ENCODE results near the gene OVCA2. TPM values are rescaled to one million over a fixed set of nuclear protein-coding genes. Genes with fewer than 3 reads are reported as not detected.

Gene OVCA2
- polyA plus RNA-seq, 1 donor (not counting 4 experiments of a cell fraction or from before 2014, with no cell fraction given): 41.2 TPM

GRCh38 chr17:2071455-2072281, 29.8 kb downstream of the OVCA2 start:
- no peaks in the 10 kb centered on the region for H4K20me1 ChIP-seq (ENCODE audit: control insufficient read depth, extremely low read depth, insufficient read depth, low read length)
- H3K27ac ChIP-seq (ENCODE audit: control insufficient read depth, insufficient read depth, low read length): no peak overlapping the region
- TF ChIP-seq, protein P1, sequence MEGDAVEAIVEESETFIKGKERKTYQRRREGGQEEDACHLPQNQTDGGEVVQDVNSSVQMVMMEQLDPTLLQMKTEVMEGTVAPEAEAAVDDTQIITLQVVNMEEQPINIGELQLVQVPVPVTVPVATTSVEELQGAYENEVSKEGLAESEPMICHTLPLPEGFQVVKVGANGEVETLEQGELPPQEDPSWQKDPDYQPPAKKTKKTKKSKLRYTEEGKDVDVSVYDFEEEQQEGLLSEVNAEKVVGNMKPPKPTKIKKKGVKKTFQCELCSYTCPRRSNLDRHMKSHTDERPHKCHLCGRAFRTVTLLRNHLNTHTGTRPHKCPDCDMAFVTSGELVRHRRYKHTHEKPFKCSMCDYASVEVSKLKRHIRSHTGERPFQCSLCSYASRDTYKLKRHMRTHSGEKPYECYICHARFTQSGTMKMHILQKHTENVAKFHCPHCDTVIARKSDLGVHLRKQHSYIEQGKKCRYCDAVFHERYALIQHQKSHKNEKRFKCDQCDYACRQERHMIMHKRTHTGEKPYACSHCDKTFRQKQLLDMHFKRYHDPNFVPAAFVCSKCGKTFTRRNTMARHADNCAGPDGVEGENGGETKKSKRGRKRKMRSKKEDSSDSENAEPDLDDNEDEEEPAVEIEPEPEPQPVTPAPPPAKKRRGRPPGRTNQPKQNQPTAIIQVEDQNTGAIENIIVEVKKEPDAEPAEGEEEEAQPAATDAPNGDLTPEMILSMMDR (optimal IDR thresholded peaks at IDR 0.05 in 1 of 3, IDR thresholded peaks at IDR 0.05 in 1 of 3, conservative IDR thresholded peaks at IDR 0.05 in 1 of 3; ENCODE audit: extremely low read depth in 1 of 3, insufficient read depth in 2 of 3, low read length in 3 of 3): no peak
- TF ChIP-seq EZH2 (IDR thresholded peaks at IDR 0.05; ENCODE audit: low read length): no peak
- no peak overlapping the region for H3K4me2 ChIP-seq (ENCODE audit: control insufficient read depth, extremely low read depth, insufficient read depth, low read depth, low read length)
- no peaks in the 10 kb centered on the region for H3K9me3 ChIP-seq (ENCODE audit: control insufficient read depth, low read depth, low read length)
- peaks cover 16% of the 10 kb centered on the region for H3K4me1 ChIP-seq (ENCODE audit: control insufficient read depth, extremely low read depth, insufficient read depth, low read length)
- no peak overlapping the region for H2AFZ ChIP-seq (ENCODE audit: control insufficient read depth, low read length)
- FAIRE-seq: no peak
- H3K9me1 ChIP-seq (ENCODE audit: control insufficient read depth, extremely low read depth, insufficient read depth, low read length): peaks cover 5% of the 10 kb centered on the region
- no peak overlapping the region for H3K4me3 ChIP-seq (ENCODE audit: control insufficient read depth in 2 of 3, extremely low read depth in 1 of 3, insufficient read depth in 2 of 3, low read depth in 1 of 3, low read length in 3 of 3)
- dilution Hi-C loops (cut with MboI; ENCODE audit: extremely low pct_ligation_motif_present, low sequenced_read_pairs): no loop called here
- DNase-seq (ENCODE audit: low read depth, low spot score): no peak
- peaks cover 15 to 18% of the 10 kb centered on the region in 2 experiments for H3K36me3 ChIP-seq (ENCODE audit: control insufficient read depth in 2 of 2, extremely low read depth in 1 of 2, insufficient read depth in 2 of 2, low read length in 2 of 2)
- H3K27me3 ChIP-seq (ENCODE audit: control insufficient read depth, extremely low read depth, insufficient read depth, low read length): no peaks in the 10 kb centered on the region
- no peak overlapping the region for H3K9ac ChIP-seq (ENCODE audit: control insufficient read depth, extremely low read depth, insufficient read depth, low read length)
- H3K79me2 ChIP-seq (ENCODE audit: control insufficient read depth, insufficient read depth, low read length): no peaks in the 10 kb centered on the region

DNA sequence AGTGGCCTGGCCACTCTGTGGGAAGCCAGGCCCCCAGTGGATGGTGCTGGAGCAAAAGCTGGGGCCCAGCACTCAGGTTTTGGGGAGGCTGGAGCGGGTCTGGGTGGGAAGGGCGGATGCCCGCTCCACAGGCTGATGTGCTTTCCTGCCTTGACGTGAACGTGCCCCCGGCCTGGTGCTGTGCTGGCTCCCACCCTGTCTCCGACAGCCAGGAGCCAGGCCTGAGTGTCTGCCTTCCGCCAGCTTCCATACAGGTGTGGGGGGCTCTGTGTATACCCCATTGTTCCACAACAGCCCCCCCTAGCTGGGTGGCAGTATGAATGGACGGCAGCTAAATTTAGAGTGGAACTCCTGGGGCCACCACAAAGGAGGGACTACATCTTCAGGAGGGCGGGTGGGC, 33.1 kb downstream of the OVCA2 start:
- H3K9me3 ChIP-seq (ENCODE audit: control insufficient read depth, low read depth, low read length): no peaks in the 10 kb centered on the region
- no peak for TF ChIP-seq EZH2 (IDR thresholded peaks at IDR 0.05; ENCODE audit: low read length)
- TF ChIP-seq, protein P1 (optimal IDR thresholded peaks at IDR 0.05 in 1 of 3, IDR thresholded peaks at IDR 0.05 in 1 of 3, conservative IDR thresholded peaks at IDR 0.05 in 1 of 3; ENCODE audit: extremely low read depth in 1 of 3, insufficient read depth in 2 of 3, low read length in 3 of 3): no peak
- no peaks in the 10 kb centered on the region for H3K79me2 ChIP-seq (ENCODE audit: control insufficient read depth, insufficient read depth, low read length)
- DNase-seq (ENCODE audit: low read depth, low spot score) (no peak), FAIRE-seq (no peak)
- dilution Hi-C loops (cut with MboI; ENCODE audit: extremely low pct_ligation_motif_present, low sequenced_read_pairs): no loop called here
- no peak overlapping the region for H2AFZ ChIP-seq (ENCODE audit: control insufficient read depth, low read length)
- no peak overlapping the region for H3K4me3 ChIP-seq (ENCODE audit: control insufficient read depth in 2 of 3, extremely low read depth in 1 of 3, insufficient read depth in 2 of 3, low read depth in 1 of 3, low read length in 3 of 3)
- H3K4me2 ChIP-seq (ENCODE audit: control insufficient read depth, extremely low read depth, insufficient read depth, low read depth, low read length): no peak overlapping the region
- peaks cover 13% of the 10 kb centered on the region for H3K4me1 ChIP-seq (ENCODE audit: control insufficient read depth, extremely low read depth, insufficient read depth, low read length)
- no peaks in the 10 kb centered on the region for H3K27me3 ChIP-seq (ENCODE audit: control insufficient read depth, extremely low read depth, insufficient read depth, low read length)
- peaks cover 5% of the 10 kb centered on the region for H3K9me1 ChIP-seq (ENCODE audit: control insufficient read depth, extremely low read depth, insufficient read depth, low read length)
- H3K9ac ChIP-seq (ENCODE audit: control insufficient read depth, extremely low read depth, insufficient read depth, low read length): no peak overlapping the region
- H3K36me3 ChIP-seq (ENCODE audit: control insufficient read depth in 2 of 2, extremely low read depth in 1 of 2, insufficient read depth in 2 of 2, low read length in 2 of 2): peaks cover 8 to 15% of the 10 kb centered on the region in 2 experiments
- no peak overlapping the region for H3K27ac ChIP-seq (ENCODE audit: control insufficient read depth, insufficient read depth, low read length)
- H4K20me1 ChIP-seq (ENCODE audit: control insufficient read depth, extremely low read depth, insufficient read depth, low read length): no peaks in the 10 kb centered on the region

All from keratinocyte (primary cell).